ENCODE results near the gene GLIS1.

The GLIS1 gene

GRCh38 chr1:53592985-53593757 is 145.8 kb downstream of the GLIS1 start:
- no peak overlapping the region for H3K4me3 ChIP-seq (replicated peaks; ENCODE audit: low read depth, low read length)
- TF ChIP-seq CTCF (IDR thresholded peaks at IDR 0.05; ENCODE audit: low read depth, low read length, missing control alignments): no peak
- DNase-seq (ENCODE audit: extremely low read depth, low read depth): no peak

- no peak for TF ChIP-seq CTCF (IDR thresholded peaks at IDR 0.05; ENCODE audit: low read depth, low read length, missing control alignments)
- H3K4me3 ChIP-seq (replicated peaks; ENCODE audit: low read depth, low read length): no peak overlapping the region
- no peak for DNase-seq (ENCODE audit: extremely low read depth, low read depth)
These were observed 146.4 kb downstream of the GLIS1 start for GRCh38 chr1:53592521-53592982.

- H3K4me3 ChIP-seq (replicated peaks; ENCODE audit: low read depth, low read length): no peak overlapping the region
- no peak for DNase-seq (ENCODE audit: extremely low read depth, low read depth)
- TF ChIP-seq CTCF (IDR thresholded peaks at IDR 0.05; ENCODE audit: low read depth, low read length, missing control alignments): no peak
These were observed 147.0 kb downstream of the GLIS1 start for GRCh38 chr1:53591924-53592323.

GRCh38 chr1:53590531-53591515 is 148.1 kb downstream of the GLIS1 start:
- no peak for DNase-seq (ENCODE audit: extremely low read depth, low read depth)
- H3K4me3 ChIP-seq (replicated peaks; ENCODE audit: low read depth, low read length): no peak overlapping the region
- TF ChIP-seq CTCF (IDR thresholded peaks at IDR 0.05; ENCODE audit: low read depth, low read length, missing control alignments): no peak

- TF ChIP-seq CTCF (IDR thresholded peaks at IDR 0.05; ENCODE audit: low read depth, low read length, missing control alignments): no peak
- no peak for DNase-seq (ENCODE audit: extremely low read depth, low read depth)
- H3K4me3 ChIP-seq (replicated peaks; ENCODE audit: low read depth, low read length): no peak overlapping the region
These were observed 148.9 kb downstream of the GLIS1 start for GRCh38 chr1:53590104-53590503.

- DNase-seq (ENCODE audit: extremely low read depth, low read depth): no peak
- H3K4me3 ChIP-seq (replicated peaks; ENCODE audit: low read depth, low read length): no peak overlapping the region
These were observed 149.7 kb downstream of the GLIS1 start for GRCh38 chr1:53589043-53589887.

More at GRCh38 chr1:53589043-53589887, 149.7 kb downstream of the GLIS1 start:
- TF ChIP-seq CTCF (IDR thresholded peaks at IDR 0.05; ENCODE audit: low read depth, low read length, missing control alignments): no peak

Data from HFF-Myc (cell line).